ENCODE measurements around the gene FAM117B.

DNA sequence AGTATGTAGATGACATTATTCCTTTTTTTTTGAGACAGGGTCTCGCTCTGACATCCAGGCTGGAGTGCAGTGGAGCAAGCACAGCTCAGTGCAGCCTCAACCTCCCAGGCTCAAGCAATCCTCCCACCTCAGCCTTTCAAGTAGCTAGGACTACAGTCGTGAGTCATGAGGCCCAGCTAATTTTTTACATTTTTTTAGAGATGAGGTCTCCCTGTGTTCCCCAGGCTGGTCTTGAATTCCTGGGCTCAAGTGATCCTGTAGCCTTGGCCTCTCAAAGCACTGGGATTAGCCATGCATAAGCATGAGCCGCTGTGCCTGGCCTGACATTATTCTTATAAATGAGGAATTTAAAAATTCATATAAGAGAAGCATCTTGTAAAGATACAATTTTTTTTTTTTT is 86.9 kb downstream of the FAM117B start:
- TF ChIP-seq POLR2A (IDR thresholded peaks at IDR 0.05; ENCODE audit: low read depth, low read length) (no peak), TAF1 (IDR thresholded peaks at IDR 0.05; ENCODE audit: borderline replicate concordance, low read depth, low read length) (no peak)
